Retinal pigment epithelial cell (primary cell): ENCODE data around the gene MEIS2.

ENCODE experiments used
- DNase-seq: peaks from one replicate; pipeline ENCODE4 v3.0.0-alpha.2; 2010; ENCODE audit warnings: low read depth
- H3K4me3 ChIP-seq: 2 replicates; pipeline ENCODE4 v1.5.1; 2011; ENCODE audit warnings: mild to moderate bottlenecking, low read length, control low read depth, moderate library complexity
- TF ChIP-seq, protein P1 (sequence below): conservative IDR thresholded peaks from 2 replicates; pipeline ENCODE4 v1.5.1; 2011; ENCODE audit warnings: low read depth, low read length, control low read depth, inconsistent platforms

The MEIS2 gene

DNA sequence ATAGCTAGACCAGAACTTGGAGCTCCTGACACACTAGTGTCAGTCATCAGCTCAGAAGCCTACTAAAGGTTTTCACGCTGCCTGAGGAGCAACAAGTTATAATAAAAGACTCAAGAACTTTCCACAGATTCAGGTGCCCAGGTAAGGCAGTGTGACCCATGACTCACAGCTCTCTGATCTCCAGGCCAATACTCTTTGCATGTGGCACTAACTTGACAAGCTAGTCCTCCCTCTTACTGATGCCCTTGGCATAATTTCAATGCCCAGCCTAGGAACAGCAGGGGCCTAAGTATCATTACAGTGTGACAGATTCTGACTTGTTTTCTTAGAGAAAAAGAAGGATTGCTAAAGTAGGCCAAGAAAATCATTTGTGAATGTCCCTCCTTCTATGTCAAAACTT lies 38.4 kb downstream of the MEIS2 start:
- no peak overlapping the region for H3K4me3 ChIP-seq
- no peak for DNase-seq
- TF ChIP-seq, protein P1, sequence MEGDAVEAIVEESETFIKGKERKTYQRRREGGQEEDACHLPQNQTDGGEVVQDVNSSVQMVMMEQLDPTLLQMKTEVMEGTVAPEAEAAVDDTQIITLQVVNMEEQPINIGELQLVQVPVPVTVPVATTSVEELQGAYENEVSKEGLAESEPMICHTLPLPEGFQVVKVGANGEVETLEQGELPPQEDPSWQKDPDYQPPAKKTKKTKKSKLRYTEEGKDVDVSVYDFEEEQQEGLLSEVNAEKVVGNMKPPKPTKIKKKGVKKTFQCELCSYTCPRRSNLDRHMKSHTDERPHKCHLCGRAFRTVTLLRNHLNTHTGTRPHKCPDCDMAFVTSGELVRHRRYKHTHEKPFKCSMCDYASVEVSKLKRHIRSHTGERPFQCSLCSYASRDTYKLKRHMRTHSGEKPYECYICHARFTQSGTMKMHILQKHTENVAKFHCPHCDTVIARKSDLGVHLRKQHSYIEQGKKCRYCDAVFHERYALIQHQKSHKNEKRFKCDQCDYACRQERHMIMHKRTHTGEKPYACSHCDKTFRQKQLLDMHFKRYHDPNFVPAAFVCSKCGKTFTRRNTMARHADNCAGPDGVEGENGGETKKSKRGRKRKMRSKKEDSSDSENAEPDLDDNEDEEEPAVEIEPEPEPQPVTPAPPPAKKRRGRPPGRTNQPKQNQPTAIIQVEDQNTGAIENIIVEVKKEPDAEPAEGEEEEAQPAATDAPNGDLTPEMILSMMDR = no peak

DNA sequence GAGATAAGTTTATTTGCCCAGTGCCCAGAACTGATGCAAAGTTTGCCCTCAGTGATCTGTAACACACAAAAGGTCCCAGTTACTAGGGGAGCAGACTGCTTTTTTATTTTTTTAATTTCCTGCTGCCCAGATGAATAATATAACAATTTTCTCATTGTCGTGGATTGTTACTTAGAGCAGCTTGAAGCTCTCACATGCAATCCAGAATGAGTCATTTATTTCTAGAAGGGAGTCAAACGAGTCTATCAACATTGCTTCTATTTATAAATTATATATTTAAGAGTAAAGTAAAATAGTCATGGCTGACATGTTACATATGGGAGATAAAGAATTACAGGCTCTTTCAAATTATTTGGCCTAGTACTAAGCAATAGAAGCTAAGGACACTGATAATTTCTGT lies 41.3 kb downstream of the MEIS2 start:
- H3K4me3 ChIP-seq = no peak overlapping the region
- DNase-seq = peak; percentile 63
- TF ChIP-seq, protein P1 = no peak

DNA sequence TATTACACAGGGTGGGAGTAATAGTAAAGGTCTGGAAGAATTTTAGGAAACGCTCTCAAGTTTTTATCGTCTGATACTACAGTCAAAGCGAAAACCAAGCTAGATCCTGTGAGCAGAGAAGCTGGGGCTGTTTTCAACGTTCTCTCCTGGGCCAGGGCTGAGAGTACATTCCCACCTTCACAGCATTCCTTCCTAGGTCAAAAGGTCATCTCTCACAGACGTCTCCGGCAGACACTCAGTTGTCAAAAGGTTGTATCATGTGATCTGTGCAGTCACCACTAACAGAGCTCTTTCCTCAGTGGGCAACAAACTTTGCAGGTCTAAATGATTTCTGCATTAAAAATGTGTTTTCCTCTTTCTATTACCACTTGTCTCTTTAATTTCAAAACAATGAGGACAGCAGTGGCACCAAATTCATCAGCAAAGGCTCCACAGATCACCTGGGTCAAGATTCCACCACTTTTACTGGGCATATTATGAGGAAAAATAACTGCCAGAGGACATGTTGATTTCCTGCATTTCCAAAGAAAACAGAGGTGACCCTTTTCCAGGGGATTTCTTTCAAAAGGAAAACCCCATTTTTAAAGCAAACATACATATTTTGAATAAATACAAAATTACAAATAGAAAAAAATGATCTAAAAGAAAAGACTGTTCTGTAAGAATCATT lies 41.9 kb downstream of the MEIS2 start:
- peak; percentile 54 for DNase-seq
- TF ChIP-seq, protein P1 = no peak
- no peak overlapping the region for H3K4me3 ChIP-seq

- H3K4me3 ChIP-seq = no peak overlapping the region
- TF ChIP-seq, protein P1 = no peak
- DNase-seq = no peak
Observed at GRCh38 chr15:37057831-37058230, 42.5 kb downstream of the MEIS2 start.

DNA sequence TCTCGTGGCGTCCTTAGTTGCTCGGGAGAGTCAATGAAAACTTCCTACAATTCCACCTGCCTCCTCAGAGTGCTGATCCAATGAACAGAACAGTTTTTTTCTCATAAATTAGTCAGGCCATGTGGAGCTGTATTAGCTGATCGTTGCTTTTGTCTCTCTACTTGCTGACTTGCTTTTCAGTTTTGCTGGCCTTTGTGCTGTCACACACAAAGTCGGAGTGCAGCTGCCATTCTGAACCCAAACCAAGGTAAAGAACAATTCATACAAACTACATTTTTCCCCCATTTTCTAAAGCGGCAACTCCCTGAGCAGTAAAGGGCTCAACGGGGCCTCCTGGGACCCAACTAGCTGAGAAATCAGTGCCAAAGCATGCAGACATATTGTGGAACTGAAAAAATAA lies 43.1 kb downstream of the MEIS2 start:
- TF ChIP-seq, protein P1 = no peak
- no peak for DNase-seq
- H3K4me3 ChIP-seq = no peak overlapping the region

- H3K4me3 ChIP-seq = peak overlapping the region; percentile 5
- peak; percentile 85 for DNase-seq
- TF ChIP-seq, protein P1 = no peak
Observed at GRCh38 chr15:37056177-37057121, 43.9 kb downstream of the MEIS2 start.
